ENCODE data around the gene SLC34A1. TPM values are rescaled to one million over a fixed set of nuclear protein-coding genes. Genes with fewer than 3 reads are reported as not detected.

Gene SLC34A1
- total RNA-seq, 4 donors from 2014 or later = 0.12 TPM; not detected in 3

DNA sequence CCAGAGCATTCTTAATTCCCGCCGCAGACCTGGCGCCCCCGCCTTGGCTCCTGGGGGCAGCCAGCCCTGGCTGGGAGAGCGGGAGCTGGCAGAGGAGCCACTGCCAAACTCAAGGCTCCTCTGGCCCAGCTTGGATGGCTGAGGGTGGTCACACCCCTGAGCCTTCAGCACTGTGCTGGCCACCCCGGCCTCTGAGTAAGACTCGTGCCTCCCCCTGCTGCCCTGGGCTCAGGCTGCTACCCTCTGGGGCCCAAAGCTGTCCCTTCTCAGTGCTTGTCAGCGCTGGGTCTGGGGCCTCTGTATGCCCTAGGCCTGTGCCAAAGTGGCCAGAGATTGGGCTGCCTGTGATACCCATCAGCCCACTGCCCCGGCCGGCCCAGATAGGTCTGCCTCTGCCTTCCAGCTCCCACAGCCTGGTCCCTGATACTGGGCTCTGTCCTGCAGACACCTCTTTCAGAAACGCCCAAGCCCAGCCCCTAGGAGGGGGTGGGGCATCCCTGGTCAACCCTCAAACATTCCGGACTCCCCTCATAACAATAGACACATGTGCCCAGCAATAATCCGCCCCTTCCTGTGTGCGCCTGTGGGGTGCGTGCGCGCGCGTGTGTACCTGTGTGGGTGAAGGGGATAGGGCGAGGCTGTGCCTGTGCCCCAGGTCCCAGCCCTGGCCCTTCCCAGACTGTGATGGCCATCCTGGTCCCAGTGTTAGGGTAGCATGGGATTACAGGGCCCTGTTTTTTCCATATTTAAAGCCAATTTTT lies 58.0 kb downstream of the SLC34A1 start:
- Histone ChIP-seq H3K4me3 (no peak overlapping the region), H3K4me1 (peaks cover 0 to 16% (median 10%) of the 10 kb centered on the region in 3 donors), H3K36me3 (peaks cover 0 to 46% of the 10 kb centered on the region in 2 donors), H3K27me3 (peaks cover 14% of the 10 kb centered on the region), H3K9me3 (no peaks in the 10 kb centered on the region), H3K27ac (no peak overlapping the region)
- WGBS, 2 donors (ENCODE audit: low coverage in 1 of 2) = 87 to 100% methylated on average over 1 to 7 of the region's 20 CpGs
- TF ChIP-seq POLR2AphosphoS5 (IDR thresholded peaks at IDR 0.05) (no peak), POLR2A (IDR thresholded peaks at IDR 0.05) (no peak), EP300 (IDR thresholded peaks at IDR 0.05) (no peak)
- TF ChIP-seq, protein P1, sequence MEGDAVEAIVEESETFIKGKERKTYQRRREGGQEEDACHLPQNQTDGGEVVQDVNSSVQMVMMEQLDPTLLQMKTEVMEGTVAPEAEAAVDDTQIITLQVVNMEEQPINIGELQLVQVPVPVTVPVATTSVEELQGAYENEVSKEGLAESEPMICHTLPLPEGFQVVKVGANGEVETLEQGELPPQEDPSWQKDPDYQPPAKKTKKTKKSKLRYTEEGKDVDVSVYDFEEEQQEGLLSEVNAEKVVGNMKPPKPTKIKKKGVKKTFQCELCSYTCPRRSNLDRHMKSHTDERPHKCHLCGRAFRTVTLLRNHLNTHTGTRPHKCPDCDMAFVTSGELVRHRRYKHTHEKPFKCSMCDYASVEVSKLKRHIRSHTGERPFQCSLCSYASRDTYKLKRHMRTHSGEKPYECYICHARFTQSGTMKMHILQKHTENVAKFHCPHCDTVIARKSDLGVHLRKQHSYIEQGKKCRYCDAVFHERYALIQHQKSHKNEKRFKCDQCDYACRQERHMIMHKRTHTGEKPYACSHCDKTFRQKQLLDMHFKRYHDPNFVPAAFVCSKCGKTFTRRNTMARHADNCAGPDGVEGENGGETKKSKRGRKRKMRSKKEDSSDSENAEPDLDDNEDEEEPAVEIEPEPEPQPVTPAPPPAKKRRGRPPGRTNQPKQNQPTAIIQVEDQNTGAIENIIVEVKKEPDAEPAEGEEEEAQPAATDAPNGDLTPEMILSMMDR (IDR thresholded peaks at IDR 0.05) = no peak
- no peak for ATAC-seq

DNA sequence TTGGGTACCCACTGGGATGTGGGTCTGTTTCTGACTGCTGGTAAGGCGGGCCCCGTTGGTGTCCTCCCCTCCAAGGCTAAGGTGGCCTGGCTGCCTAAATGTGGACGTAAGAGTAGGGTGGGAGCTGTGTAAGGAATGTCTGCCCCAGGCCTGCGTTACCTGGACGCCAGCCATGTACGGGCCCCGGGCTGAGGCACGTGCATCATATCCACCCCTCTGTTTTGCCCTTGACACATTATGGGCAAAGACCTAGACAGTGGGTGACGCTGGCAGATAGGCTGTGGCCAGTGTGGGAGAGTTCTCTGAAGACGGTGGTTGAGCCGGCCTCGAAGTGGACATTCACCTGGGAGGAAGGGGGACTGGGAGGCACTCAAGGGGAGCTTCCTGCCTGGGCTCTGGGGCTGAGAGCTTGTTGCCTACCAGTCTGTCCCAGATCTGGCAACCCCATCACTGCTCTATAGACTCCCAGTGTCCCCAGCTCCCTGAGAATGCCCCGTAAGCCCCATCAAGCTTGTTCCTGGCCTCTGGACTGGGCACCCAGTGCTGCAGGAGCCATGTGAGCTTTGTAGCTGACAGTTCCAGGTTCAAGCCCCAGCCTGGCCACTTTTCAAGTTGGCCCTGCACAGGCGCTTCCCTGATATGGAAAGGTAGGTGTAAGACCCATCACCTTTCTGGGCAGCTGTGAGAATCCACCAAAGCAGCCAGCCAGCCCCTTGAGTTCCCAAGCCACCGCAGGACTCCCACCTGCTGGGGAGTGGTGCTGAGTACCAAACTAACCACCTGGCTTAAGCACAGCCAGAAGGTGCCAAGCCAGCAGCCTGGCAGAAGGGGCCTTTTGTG lies 59.1 kb downstream of the SLC34A1 start:
- TF ChIP-seq POLR2AphosphoS5 (IDR thresholded peaks at IDR 0.05) (no peak), POLR2A (IDR thresholded peaks at IDR 0.05) (no peak), EP300 (IDR thresholded peaks at IDR 0.05) (no peak)
- TF ChIP-seq, protein P1 (IDR thresholded peaks at IDR 0.05) = no peak

DNA sequence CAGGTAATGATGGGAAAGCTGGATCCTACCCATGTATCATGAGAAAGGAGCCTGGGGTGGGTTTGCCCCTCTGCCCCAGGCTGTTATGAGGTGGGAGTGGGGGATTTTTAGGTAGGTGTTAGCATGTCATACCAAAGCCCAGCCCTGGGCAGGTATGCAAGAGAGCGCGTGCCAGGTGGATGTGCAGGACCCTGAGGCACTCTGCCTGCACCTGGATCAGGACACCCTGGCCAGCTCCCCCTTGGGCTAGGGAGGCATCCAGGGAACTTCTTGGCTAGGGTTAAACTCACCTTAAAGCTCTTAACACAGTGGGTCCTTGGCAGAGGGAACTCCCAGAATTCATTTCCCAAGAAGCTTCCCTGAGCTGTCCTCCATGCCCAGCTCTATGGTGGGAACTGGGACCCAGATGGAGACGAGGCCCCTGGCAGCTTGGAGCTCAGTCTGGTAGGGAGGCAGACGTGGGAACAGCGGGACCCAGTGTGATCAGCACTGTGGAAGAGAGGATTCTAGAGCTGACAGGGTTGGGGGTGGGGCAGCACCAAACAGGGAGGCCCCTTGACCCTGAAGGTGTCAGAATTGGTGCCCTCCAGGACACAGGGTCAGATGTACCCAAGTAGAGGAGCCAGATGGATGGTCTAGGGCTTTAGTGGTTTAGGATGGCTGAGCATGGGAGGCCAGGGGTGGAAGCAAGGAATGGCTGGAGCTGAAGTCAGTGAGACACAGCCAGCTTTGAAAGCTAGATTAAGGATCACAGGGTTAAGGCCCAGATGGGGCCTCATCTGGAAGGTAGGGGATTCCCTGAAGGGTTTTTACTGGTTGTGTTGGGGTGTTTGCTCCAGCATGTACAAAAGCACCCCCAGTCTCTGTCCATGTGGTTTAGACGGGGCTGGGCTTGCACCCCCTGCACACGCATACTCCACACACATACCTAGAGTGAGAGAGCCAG lies 60.1 kb downstream of the SLC34A1 start:
- Histone ChIP-seq H3K27ac (no peak overlapping the region), H3K9me3 (no peaks in the 10 kb centered on the region), H3K4me1 (peaks cover 0 to 26% (median 18%) of the 10 kb centered on the region in 3 donors), H3K4me3 (no peak overlapping the region), H3K27me3 (peaks cover 35% of the 10 kb centered on the region), H3K36me3 (peaks cover 0 to 29% of the 10 kb centered on the region in 2 donors)
- no peak for ATAC-seq
- TF ChIP-seq POLR2AphosphoS5 (IDR thresholded peaks at IDR 0.05) = no peak
- no peak for TF ChIP-seq EP300 (IDR thresholded peaks at IDR 0.05)
- no CpG with 5 or more reads among the region's 7 CpGs for WGBS, 2 donors (ENCODE audit: low coverage in 1 of 2)

More for the DNA sequence above, 59.1 kb downstream of the SLC34A1 start:
- no peak overlapping the region for H3K4me3 ChIP-seq
- ATAC-seq = no peak
- peaks cover 25% of the 10 kb centered on the region for H3K27me3 ChIP-seq
- H3K4me1 ChIP-seq = peaks cover 0 to 26% (median 18%) of the 10 kb centered on the region in 3 donors
- H3K36me3 ChIP-seq = peaks cover 0 to 35% of the 10 kb centered on the region in 2 donors
- no peak overlapping the region for H3K27ac ChIP-seq
- H3K9me3 ChIP-seq = no peaks in the 10 kb centered on the region
- WGBS, 2 donors (ENCODE audit: low coverage in 1 of 2) = 27% methylated on average over 3 of the region's 15 CpGs; no CpG with 5 or more reads in 1 of the 2 donors

DNA sequence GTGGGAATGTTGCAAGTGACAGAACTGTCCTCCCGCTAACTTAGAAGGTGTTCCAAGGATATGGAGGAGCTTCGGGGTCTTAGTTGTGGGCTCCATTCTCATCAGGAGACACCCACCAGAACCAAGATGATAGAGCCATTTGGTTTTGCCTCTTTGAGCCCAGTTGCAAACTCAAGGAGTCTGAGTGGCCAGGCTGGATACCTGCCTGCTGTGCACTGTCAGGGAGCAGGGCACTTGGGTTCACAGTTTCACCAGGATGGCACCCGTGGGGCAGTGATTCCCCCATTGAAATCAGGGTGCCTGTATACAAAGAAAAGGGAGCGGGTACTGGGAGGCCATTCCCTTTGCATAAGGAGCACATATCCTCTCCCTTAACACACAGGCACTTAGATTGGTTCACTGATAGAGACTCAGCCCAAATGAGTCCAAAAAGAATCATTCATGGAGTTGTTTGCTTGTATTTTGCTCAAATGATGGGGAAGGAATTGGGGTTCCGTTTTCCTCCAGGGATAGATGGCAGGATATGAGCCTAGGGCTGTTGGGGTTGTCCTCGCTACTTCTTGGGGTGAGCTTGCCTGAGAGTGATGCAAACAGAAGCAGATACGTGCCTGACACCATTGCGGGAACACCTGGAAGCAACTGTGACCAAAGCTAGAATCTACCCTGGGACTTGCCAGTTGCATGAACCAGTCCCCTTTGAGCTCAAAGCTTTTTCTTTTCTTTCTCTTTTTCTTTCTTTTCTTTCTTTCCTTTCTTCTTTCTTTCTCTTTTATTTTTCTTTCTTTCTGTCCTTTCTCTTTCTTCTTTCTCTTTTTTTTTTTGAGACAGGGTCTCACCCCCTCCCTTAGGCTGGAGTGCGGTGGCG lies 61.0 kb downstream of the SLC34A1 start:
- WGBS, 2 donors (ENCODE audit: low coverage in 1 of 2) = 31 to 39% methylated on average over 3 to 7 of the region's 10 CpGs
- peaks cover 0 to 22% of the 10 kb centered on the region in 2 donors for H3K36me3 ChIP-seq
- peaks cover 0 to 26% (median 18%) of the 10 kb centered on the region in 3 donors for H3K4me1 ChIP-seq

More for the DNA sequence above, 61.0 kb downstream of the SLC34A1 start:
- peaks cover 44% of the 10 kb centered on the region for H3K27me3 ChIP-seq
- H3K27ac ChIP-seq = no peak overlapping the region
- no peaks in the 10 kb centered on the region for H3K9me3 ChIP-seq
- no peak overlapping the region for H3K4me3 ChIP-seq
- ATAC-seq = no peak
- no peak for TF ChIP-seq POLR2A (IDR thresholded peaks at IDR 0.05)
- TF ChIP-seq, protein P1 (IDR thresholded peaks at IDR 0.05) = no peak
- no peak for TF ChIP-seq POLR2AphosphoS5 (IDR thresholded peaks at IDR 0.05)
- TF ChIP-seq EP300 (IDR thresholded peaks at IDR 0.05) = no peak

Measured in gastroesophageal sphincter (tissue), 4 donors.